Body of pancreas (tissue), 4 donors: ENCODE measurements around the gene GPC4.

Source experiments
- CTCF ChIP-seq, 7 experiments: fragments of 450-650 bp in 4 of 7; fragments of 200-600 bp in 3 of 7; sonication (generic) in 3 of 7; IDR thresholded peaks; one replicate each; pipeline ENCODE4 v1.5.1; 2016 to 2019; ENCODE audit warnings: antibody characterized with exemption in 7 of 7
- POLR2A ChIP-seq, 3 donors: fragments of 450-650 bp; IDR thresholded peaks; one replicate each; pipeline ENCODE4 v1.6.1; 2016; ENCODE audit warnings: antibody characterized with exemption in 3 of 3, mild to moderate bottlenecking in 2 of 3

- TF ChIP-seq POLR2A (IDR thresholded peaks at IDR 0.05): no peak
- no peak for TF ChIP-seq CTCF (IDR thresholded peaks at IDR 0.05)
Measured at GRCh38 chrX:133364196-133364595, 51.1 kb downstream of the GPC4 start.
